H1 (cell line): ENCODE measurements around the gene PPEF2.

Experiments used
- BRCA1 ChIP-seq: IDR thresholded peaks from 2 replicates; pipeline ENCODE4 v1.6.1; 2012; ENCODE audit warnings: low read depth, low read length, improper control_type of control experiment
- CBX8 ChIP-seq: fragments of 300-800, 300-1000 bp; sonication (generic); IDR thresholded peaks from 2 replicates; pipeline ENCODE4 v1.7.1; 2016; ENCODE audit warnings: low read depth, low read length, borderline replicate concordance
- FOSL1 ChIP-seq: IDR thresholded peaks from 2 replicates; pipeline ENCODE4 v1.6.1; 2011; ENCODE audit warnings: mild to moderate bottlenecking, low read depth, low read length, moderate library complexity; ENCODE audit not compliant: insufficient read depth
- JUN ChIP-seq: IDR thresholded peaks from 2 replicates; pipeline ENCODE4 v1.6.1; 2011; ENCODE audit warnings: low read depth, mild to moderate bottlenecking, improper control_type of control experiment, low read length
- POLR2A ChIP-seq, 2 experiments: IDR thresholded peaks; 1 replicate in 1 of 2; 2 replicates in 1 of 2; pipeline ENCODE4 v1.6.1; 2011; ENCODE audit warnings: low read depth in 2 of 2, low read length in 2 of 2, mild to moderate bottlenecking in 2 of 2; ENCODE audit errors: control extremely low read depth in 1 of 2
- POLR2AphosphoS5 ChIP-seq: IDR thresholded peaks from 2 replicates; pipeline ENCODE4 v1.6.1; 2011; ENCODE audit warnings: low read depth, low read length
- TAF1 ChIP-seq: IDR thresholded peaks from 2 replicates; pipeline ENCODE4 v1.6.1; 2011; ENCODE audit warnings: mild to moderate bottlenecking, low read depth, low read length
- USF2 ChIP-seq: IDR thresholded peaks from 2 replicates; pipeline ENCODE4 v1.6.1; 2011; ENCODE audit warnings: low read length, improper control_type of control experiment
- TF ChIP-seq, protein P1 (sequence below), 3 experiments: IDR thresholded peaks; 1 replicate in 2 of 3; 2 replicates in 1 of 3; pipeline versions ENCODE4 v1.5.1 to v1.6.1; 2011; ENCODE audit warnings: low read length in 3 of 3, mild to moderate bottlenecking in 3 of 3, inconsistent platforms in 2 of 3, low read depth in 1 of 3, moderate library complexity in 1 of 3; ENCODE audit not compliant: insufficient read depth in 1 of 3; ENCODE audit errors: control extremely low read depth in 1 of 3

DNA sequence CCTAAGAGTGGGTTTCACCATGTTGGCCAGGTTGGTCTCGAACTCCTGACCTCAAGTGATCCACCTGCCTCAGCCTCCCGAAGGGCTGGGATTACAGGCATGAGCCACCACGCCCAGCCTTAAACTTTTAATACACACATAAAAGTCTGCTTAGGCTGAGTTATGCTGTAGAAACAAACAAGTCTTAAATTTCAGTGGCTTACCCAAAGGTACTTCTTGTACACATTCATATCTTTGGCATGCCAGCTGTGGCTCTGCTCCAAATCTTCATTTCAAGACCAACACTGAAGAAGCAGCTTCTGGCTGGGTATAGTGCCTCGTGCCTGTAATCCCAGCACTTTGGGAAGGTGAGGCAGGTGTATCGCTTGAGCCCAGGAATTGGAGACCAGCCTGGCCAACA is 80.3 kb downstream of the PPEF2 start:
- TF ChIP-seq POLR2AphosphoS5 = no peak
- no peak for TF ChIP-seq CBX8
- TF ChIP-seq USF2 = no peak
- TF ChIP-seq, protein P1, sequence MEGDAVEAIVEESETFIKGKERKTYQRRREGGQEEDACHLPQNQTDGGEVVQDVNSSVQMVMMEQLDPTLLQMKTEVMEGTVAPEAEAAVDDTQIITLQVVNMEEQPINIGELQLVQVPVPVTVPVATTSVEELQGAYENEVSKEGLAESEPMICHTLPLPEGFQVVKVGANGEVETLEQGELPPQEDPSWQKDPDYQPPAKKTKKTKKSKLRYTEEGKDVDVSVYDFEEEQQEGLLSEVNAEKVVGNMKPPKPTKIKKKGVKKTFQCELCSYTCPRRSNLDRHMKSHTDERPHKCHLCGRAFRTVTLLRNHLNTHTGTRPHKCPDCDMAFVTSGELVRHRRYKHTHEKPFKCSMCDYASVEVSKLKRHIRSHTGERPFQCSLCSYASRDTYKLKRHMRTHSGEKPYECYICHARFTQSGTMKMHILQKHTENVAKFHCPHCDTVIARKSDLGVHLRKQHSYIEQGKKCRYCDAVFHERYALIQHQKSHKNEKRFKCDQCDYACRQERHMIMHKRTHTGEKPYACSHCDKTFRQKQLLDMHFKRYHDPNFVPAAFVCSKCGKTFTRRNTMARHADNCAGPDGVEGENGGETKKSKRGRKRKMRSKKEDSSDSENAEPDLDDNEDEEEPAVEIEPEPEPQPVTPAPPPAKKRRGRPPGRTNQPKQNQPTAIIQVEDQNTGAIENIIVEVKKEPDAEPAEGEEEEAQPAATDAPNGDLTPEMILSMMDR (IDR thresholded peaks at IDR 0.05; ENCODE audit: control extremely low read depth in 1 of 3, insufficient read depth in 1 of 3, low read depth in 1 of 3, low read length in 3 of 3) = no peak
- TF ChIP-seq TAF1 = no peak
- no peak for TF ChIP-seq POLR2A (IDR thresholded peaks at IDR 0.05; ENCODE audit: control extremely low read depth in 1 of 2, low read depth in 2 of 2, low read length in 2 of 2)
- TF ChIP-seq JUN = no peak
- no peak for TF ChIP-seq BRCA1
- no peak for TF ChIP-seq FOSL1
